Duodenal mucosa (tissue), 2 donors: ENCODE results near the gene GABBR2.

Experiments used
- H3K27ac ChIP-seq: one replicate; pipeline ENCODE4 v1.7.0; 2013; ENCODE audit warnings: low read depth, low read length
- H3K27me3 ChIP-seq, 2 donors: one replicate each; pipeline ENCODE4 v1.7.0; 2013; ENCODE audit warnings: low read length in 2 of 2, control low read depth in 1 of 2; ENCODE audit not compliant: insufficient read depth in 2 of 2, control insufficient read depth in 1 of 2
- H3K36me3 ChIP-seq, 2 donors: one replicate each; pipeline ENCODE4 v1.7.0; 2013; ENCODE audit warnings: low read length in 2 of 2, control low read depth in 1 of 2; ENCODE audit not compliant: insufficient read depth in 2 of 2, control insufficient read depth in 1 of 2
- H3K4me1 ChIP-seq, 2 donors: one replicate each; pipeline ENCODE4 v1.7.0; 2013; ENCODE audit warnings: low read length in 2 of 2, control low read depth in 1 of 2; ENCODE audit not compliant: insufficient read depth in 2 of 2, control insufficient read depth in 1 of 2
- H3K4me3 ChIP-seq, 2 donors: one replicate each; pipeline ENCODE4 v1.7.0; 2013; ENCODE audit warnings: low read length in 2 of 2, low read depth in 1 of 2
- H3K9ac ChIP-seq, 2 donors: one replicate each; pipeline ENCODE4 v1.7.0; 2013; ENCODE audit warnings: low read length in 2 of 2, low read depth in 1 of 2
- H3K9me3 ChIP-seq, 2 donors: one replicate each; pipeline ENCODE4 v1.7.0; 2013; ENCODE audit warnings: low read length in 2 of 2, control low read depth in 1 of 2; ENCODE audit not compliant: control insufficient read depth in 1 of 2

Gene GABBR2

DNA sequence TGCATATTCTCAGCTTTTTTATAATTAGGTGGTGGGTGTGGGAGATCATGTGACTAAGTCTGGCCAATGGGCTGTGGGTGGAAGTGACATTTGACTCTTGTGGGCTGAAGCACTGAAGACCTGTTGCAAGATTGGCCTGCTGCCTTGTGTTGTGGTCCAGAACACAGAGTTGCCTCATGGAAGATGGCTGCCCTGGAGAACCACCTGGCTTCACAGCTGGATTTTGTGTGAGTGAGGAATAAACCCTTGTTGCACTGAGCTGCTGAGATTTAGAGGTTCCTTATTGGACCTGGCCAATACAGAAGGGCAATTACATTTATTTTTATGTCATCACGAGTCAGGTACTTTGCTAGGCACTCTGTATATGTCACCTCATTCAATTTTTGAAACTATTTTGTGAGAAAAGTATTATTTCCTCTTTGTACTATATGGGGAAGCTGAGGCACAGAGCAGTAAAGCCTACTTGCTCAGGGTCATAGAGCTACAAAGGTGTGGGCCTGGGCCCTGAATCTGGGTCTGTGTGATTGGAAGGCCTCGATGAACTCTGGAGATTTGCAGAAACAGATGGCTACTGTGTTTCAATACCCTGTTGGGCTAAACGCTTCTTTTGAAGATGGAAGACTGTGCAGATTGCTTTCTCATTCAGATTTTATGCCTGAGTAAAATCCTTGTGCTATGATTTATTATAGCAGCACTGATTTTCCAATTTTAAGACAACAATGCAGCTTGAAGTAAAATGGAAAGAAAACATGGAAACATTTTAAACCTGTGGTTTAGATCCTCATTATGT is 382.1 kb downstream of the GABBR2 start:
- H3K27ac ChIP-seq, result no peak overlapping the region
- no peaks in the 10 kb centered on the region for H3K36me3 ChIP-seq
- H3K9me3 ChIP-seq, result no peaks in the 10 kb centered on the region
- no peak overlapping the region for H3K9ac ChIP-seq
- H3K4me3 ChIP-seq, result no peak overlapping the region
- peaks cover 0 to 4% of the 10 kb centered on the region in 2 donors for H3K4me1 ChIP-seq
- H3K27me3 ChIP-seq, result peaks cover 0 to under 1% of the 10 kb centered on the region in 2 donors

GRCh38 chr9:98324801-98325200 is 383.9 kb downstream of the GABBR2 start:
- Histone ChIP-seq H3K4me3 (no peak overlapping the region), H3K27ac (no peak overlapping the region), H3K36me3 (no peaks in the 10 kb centered on the region), H3K27me3 (no peaks in the 10 kb centered on the region), H3K9me3 (no peaks in the 10 kb centered on the region), H3K9ac (no peak overlapping the region), H3K4me1 (no peaks in the 10 kb centered on the region)

DNA sequence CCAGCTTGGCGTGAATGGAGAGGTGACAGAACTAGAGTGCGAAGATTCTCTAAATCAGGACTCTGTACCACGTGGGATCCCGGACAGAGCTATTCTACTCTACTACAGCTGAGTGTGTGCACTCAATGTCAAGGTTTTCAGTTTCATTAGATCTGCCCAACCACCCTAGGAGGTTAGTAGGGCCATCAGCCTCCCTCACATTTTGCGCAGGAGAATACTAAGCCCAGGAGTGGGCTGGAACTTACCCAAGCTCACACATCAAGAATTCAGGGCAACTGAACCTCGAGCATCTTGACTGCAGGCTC is 385.0 kb downstream of the GABBR2 start:
- Histone ChIP-seq H3K27me3 (no peaks in the 10 kb centered on the region), H3K27ac (no peak overlapping the region), H3K4me3 (no peak overlapping the region), H3K4me1 (no peaks in the 10 kb centered on the region), H3K9ac (no peak overlapping the region), H3K36me3 (no peaks in the 10 kb centered on the region), H3K9me3 (no peaks in the 10 kb centered on the region)

GRCh38 chr9:98323051-98323830 is 385.5 kb downstream of the GABBR2 start:
- no peaks in the 10 kb centered on the region for H3K36me3 ChIP-seq
- no peak overlapping the region for H3K4me3 ChIP-seq
- no peak overlapping the region for H3K9ac ChIP-seq
- no peak overlapping the region for H3K27ac ChIP-seq
- no peaks in the 10 kb centered on the region for H3K27me3 ChIP-seq
- H3K9me3 ChIP-seq, result no peaks in the 10 kb centered on the region
- no peaks in the 10 kb centered on the region for H3K4me1 ChIP-seq

DNA sequence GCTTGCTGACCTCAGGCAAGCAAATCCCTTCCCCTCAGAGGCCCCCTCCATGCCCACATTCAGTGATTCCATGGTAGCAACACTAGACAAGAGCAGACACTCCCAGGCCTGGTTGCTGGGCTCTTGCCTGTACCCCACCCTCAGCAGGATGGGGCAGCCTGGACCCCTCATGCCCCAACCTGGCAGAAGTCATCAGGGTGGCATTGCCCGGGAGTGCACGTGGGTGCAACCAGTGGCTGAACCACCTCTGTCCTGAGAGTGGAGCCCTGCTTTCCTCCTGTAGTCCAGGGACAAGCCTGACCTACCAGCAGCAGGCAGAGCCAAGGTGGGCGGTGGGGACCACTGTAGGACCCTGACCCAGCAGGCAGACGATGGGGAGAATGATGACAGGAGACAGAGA is 387.5 kb downstream of the GABBR2 start:
- no peaks in the 10 kb centered on the region for H3K9me3 ChIP-seq
- H3K9ac ChIP-seq, result no peak overlapping the region
- H3K4me1 ChIP-seq, result no peaks in the 10 kb centered on the region
- H3K27ac ChIP-seq, result no peak overlapping the region
- no peak overlapping the region for H3K4me3 ChIP-seq
- H3K36me3 ChIP-seq, result no peaks in the 10 kb centered on the region
- no peaks in the 10 kb centered on the region for H3K27me3 ChIP-seq

- Histone ChIP-seq H3K4me1 (no peaks in the 10 kb centered on the region), H3K9me3 (no peaks in the 10 kb centered on the region), H3K36me3 (no peaks in the 10 kb centered on the region), H3K27ac (no peak overlapping the region), H3K27me3 (no peaks in the 10 kb centered on the region), H3K9ac (no peak overlapping the region), H3K4me3 (no peak overlapping the region)
Measured at GRCh38 chr9:98318834-98319478, 389.8 kb downstream of the GABBR2 start.

DNA sequence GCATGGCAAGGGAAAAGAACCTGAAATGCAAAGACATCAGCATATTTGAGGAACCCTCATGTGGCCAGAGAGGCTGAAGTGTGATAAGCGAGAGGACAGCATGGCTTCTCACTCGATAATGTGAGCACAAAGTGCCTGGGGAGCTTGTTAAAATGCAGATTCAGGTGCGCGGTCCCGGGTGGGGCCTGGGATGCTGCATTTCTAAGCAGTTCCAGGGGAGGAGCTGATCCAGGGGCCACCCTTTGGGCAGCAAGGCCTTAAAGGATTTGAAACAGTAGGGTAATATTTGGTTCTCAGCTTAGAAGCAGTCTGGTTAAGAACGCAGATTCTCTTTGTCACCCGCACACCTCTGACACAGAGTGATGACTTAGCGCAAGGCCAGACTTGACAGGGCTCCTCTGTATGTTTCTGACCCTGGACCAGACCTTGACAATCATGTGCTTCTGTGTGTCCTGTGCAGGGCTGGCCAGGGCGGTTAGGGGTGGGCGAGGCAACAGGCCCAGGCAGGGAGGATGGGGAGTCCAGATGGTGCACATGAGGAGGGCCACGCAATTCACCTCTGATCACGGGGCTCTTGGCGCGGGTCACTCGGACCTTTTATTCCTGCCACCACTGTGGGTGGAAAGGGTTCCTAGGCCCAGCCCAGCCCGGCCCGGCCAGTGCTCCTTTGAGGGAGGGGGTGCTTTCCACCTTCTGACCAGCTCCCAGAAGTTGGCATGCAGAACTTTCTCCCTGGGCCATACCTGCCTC is 390.5 kb downstream of the GABBR2 start:
- no peak overlapping the region for H3K27ac ChIP-seq
- no peaks in the 10 kb centered on the region for H3K27me3 ChIP-seq
- no peaks in the 10 kb centered on the region for H3K4me1 ChIP-seq
- H3K9me3 ChIP-seq, result no peaks in the 10 kb centered on the region
- no peaks in the 10 kb centered on the region for H3K36me3 ChIP-seq
- H3K4me3 ChIP-seq, result no peak overlapping the region
- no peak overlapping the region for H3K9ac ChIP-seq

GRCh38 chr9:98317134-98317857 is 391.4 kb downstream of the GABBR2 start:
- Histone ChIP-seq H3K27ac (no peak overlapping the region), H3K4me3 (no peak overlapping the region)

GRCh38 chr9:98316445-98317133 is 392.1 kb downstream of the GABBR2 start:
- no peaks in the 10 kb centered on the region for H3K9me3 ChIP-seq
- H3K36me3 ChIP-seq, result no peaks in the 10 kb centered on the region
- H3K9ac ChIP-seq, result no peak overlapping the region
- no peak overlapping the region for H3K4me3 ChIP-seq
- no peaks in the 10 kb centered on the region for H3K27me3 ChIP-seq
- H3K4me1 ChIP-seq, result no peaks in the 10 kb centered on the region
- no peak overlapping the region for H3K27ac ChIP-seq

More at GRCh38 chr9:98317134-98317857, 391.4 kb downstream of the GABBR2 start:
- no peaks in the 10 kb centered on the region for H3K27me3 ChIP-seq
- H3K9me3 ChIP-seq, result no peaks in the 10 kb centered on the region
- no peaks in the 10 kb centered on the region for H3K36me3 ChIP-seq
- H3K4me1 ChIP-seq, result no peaks in the 10 kb centered on the region
- no peak overlapping the region for H3K9ac ChIP-seq
